NCI-H82 treated with DMSO at 0.1 percent for 48 hours (cell line): Measurements from ENCODE around the gene AGPAT2.
"Not testable (repeated sequence)": the region's sequence is repeated elsewhere in the genome, so short reads cannot be mapped to it uniquely, and the experiment has no call there.

Source experiments
- DNase-seq: peaks from one replicate; lab custom pipeline; 2025; ENCODE audit not compliant: unreplicated experiment; lab: John Stamatoyannopoulos, UW

AGPAT2 gene

GRCh38 chr9:136650021-136650420 lies 37.2 kb downstream of the AGPAT2 start:
- no peak for DNase-seq

DNA sequence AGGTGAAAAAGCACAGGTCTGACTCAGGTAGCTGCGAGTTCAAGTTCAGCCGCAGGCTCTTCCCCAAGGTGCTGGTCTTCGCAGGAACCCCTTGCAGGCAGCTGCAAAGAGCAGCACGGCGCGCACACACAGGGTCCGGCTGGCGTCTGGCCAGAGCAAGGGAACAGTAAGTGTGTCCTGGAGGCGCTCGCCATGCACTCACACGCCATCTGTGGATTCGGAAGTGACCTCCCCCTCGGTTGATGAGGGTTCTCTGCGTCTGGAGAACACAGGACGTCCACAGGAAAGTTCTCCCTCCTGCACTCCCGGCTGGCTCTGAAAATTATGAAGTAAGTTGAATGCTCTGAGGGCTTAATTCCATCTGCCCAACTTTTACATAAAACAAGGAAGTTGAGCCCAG lies 38.5 kb downstream of the AGPAT2 start:
- DNase-seq, result no peak

- no peak for DNase-seq
Measured at GRCh38 chr9:136646827-136647711, 40.2 kb downstream of the AGPAT2 start.

GRCh38 chr9:136645903-136646754 lies 41.1 kb downstream of the AGPAT2 start:
- DNase-seq, result no peak

DNA sequence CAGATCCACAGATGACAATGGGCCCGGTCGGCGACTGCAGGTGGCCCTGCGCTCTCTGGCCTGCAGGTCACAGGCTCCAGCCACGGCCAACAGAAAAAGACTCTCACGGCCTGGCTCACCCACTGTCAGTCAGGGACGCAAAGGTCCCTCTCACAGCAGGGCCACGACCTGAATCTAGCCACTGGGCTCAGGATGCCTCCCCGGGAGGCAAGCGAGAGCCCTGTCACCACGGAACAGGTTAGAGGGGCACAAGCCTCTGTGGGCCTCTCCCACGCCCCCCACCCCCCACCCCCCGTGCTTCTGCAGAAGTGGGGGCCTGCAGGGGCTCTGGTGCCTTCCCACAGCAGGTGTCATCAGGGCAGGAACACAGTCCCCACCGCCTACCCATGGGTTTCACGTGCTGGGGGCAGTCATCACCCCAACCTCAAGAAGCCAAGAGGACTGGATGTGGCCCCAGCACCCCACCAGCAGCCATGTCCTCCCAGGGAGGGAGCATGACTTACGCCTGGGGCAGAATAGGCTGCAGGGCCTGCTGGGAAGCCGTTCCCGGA lies 41.8 kb downstream of the AGPAT2 start:
- DNase-seq, result no peak

DNA sequence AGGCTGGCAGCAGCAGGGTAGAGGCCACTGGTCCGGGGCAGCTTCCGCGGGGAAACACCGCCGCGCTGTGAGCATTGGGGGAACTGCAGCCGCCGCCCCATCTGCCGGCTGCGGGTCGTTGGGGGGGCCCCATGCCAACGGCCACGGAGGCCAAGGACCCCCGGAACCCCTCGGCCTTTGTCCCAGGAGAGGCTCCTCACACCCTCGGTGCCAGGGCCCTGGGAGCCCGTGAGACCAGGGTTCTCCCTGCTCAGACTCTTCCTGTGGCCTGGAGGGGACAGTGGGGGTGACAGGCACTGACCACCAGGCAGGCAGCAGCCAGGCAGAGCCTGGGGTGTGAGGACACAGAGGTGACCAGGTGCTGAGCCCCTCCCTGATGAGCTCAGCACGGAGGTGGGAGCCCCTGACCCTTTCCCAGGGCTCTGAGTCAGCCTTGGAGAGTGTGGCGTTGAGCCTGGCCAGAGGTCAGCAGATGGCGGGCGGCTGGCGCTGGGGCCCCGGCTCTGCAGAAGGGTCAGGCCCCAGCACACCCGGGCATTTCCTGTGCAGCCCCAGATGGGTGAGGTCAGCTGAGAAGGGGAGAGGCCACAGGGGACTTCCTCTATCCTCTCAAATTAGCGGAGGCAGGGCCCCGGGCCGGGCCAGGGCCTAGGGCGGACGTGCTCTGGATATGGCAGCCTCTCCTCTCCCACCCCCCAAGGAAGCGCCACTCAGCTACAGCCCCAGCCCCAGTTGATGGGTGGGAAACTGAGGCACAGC lies 42.5 kb downstream of the AGPAT2 start:
- DNase-seq, result no peak

DNA sequence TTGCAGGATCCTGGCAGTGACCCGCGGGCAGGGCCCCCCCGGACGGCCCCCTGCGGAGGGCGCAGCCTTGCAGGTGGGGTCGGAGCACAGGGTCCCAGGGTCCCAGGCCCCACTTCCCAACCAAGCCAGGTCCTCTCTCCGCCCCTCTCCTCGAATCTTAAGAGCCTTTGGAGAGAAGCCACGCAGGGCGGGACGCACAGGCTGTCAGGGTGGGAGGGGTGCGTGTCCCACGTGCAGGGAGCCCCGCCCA lies 43.0 kb downstream of the AGPAT2 start:
- no peak for DNase-seq

GRCh38 chr9:136643596-136644342 lies 43.5 kb downstream of the AGPAT2 start:
- DNase-seq, result no peak

GRCh38 chr9:136642439-136642921 lies 44.8 kb downstream of the AGPAT2 start:
- no peak for DNase-seq

DNA sequence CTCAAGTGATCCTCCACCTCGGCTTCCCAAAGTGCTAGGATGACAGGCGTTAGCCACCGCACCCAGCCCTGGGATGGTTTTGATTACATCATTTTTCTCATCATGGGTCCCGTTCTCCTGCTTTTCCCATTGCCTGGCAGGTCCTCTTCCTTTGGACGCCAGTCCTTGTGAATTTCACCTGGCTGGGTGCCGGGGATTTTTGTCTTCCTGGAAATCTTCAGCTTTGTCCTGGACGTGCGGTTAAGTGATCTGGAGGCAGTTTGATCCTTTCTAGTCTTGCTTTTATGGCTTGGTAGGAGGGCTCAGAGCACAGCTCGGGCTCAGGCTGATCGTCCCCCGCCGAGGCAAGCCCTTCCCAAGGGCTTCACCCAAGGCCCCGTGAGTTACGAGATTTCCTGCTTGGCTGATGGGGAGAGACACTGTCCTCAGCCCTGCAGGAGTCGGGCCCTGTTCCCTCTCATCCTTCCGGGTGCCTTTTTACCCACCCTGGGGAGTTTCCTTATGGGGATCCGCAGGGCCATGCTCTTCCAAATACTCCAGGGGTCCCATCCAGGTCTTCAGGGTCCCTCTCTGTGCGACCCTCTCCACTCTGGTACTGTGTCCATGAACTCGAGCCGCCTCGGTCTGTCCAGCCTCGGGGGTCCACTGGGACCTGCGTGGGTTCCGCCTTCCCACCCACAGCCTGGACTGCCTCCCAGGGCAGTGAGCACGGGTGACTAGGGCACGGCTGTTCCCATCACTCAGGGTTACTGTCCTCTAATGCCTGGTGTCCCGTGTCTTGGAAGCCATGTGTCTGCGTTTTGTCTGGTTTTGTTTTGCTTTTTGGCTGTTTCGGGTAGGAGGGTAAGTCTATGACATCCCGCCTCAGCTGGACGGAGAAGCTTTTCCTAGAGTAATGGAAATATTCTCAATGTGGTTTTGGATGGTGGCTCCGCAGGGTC lies 46.8 kb downstream of the AGPAT2 start:
- DNase-seq, result no peak

- no peak for DNase-seq
Measured at GRCh38 chr9:136634904-136635303, 52.4 kb downstream of the AGPAT2 start.

DNA sequence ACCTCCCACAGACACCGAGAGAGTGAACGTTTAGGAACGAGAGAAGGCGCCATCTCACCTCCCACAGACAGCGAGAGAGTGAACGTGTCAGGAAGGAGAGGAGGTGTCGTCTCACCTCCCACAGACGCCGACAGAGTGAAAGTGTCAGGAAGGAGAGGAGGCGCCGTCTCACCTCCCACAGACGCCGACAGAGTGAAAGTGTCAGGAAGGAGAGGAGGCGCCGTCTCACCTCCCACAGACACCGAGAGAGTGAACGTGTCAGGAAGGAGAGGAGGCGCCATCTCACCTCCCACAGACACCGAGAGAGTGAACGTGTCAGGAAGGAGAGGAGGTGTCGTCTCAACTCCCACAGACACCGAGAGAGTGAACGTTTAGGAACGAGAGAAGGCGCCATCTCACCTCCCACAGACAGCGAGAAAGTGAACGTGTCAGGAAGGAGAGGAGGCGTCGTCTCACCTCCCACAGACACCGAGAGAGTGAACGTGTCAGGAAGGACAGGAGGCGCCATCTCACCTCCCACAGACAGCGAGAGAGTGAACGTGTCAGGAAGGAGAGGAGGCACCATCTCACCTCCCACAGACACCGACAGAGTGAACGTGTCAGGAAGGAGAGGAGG lies 54.7 kb downstream of the AGPAT2 start:
- not testable (repeated sequence) for DNase-seq

DNA sequence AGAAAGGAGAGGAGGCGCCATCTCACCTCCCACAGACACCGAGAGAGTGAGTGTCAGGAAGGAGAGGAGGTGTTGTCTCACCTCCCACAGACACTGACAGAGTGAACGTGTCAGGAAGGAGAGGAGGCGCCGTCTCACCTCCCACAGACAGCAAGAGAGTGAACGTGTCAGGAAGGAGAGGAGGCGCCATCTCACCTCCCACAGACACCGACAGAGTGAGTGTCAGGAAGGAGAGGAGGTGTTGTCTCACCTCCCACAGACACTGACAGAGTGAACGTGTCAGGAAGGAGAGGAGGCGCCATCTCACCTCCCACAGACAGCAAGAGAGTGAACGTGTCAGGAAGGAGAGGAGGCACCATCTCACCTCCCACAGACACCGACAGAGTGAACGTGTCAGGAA lies 55.2 kb downstream of the AGPAT2 start:
- not testable (repeated sequence) for DNase-seq

GRCh38 chr9:136631038-136632000 lies 55.9 kb downstream of the AGPAT2 start:
- DNase-seq, result peak; percentile 31

GRCh38 chr9:136630662-136630992 lies 56.6 kb downstream of the AGPAT2 start:
- no peak for DNase-seq

DNA sequence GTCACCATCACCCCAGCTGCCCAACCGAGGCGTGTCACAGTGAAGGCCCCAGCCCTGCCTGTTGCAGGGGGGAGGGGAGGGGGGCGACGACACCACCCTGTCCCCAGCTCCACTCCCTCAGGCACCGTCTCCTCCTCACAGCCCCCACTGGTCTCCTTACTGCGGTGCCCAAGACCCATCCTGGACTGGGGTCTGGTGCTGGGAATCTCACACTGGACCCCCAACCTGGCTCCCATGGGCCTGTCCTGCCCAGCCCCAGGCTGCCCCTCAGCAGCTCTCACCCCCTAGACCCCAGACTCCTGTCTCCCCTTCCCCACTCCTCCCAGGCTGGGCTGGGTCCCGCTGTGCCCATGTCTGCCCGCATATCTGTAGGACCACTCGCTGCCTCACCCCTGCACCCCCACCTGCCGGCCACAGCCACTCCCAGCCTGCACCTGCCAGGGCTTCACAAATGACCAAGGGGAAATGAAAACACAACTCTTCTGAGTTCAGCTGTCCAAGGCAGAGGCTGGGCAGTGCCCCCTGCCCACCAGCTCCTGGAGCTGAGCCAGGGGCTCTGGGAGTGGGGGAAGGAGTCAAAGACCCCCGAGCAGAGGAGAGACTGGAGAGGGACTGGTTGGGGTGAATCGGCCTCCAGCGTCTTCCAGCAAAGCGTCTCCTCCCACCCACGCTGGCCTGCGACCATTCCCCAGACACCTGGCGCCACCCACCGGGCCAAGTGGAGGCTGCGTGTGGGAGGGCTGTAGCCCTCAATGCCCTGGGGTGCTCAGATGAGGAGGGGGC lies 57.2 kb downstream of the AGPAT2 start:
- no peak for DNase-seq
